WTC11 (cell line): Measurements from ENCODE around the gene PRAMEF17.

Experiments used
- SP1 ChIP-seq: sonication (generic); formaldehyde crosslinking; conservative IDR thresholded peaks from 2 replicates; pipeline ENCODE4 v1.8.1; 2022; ENCODE audit warnings: missing genetic modification reagents
- TCF7 ChIP-seq: sonication (generic); formaldehyde crosslinking; IDR thresholded peaks from 2 replicates; pipeline ENCODE4 v1.8.0; 2022; ENCODE audit warnings: mild to moderate bottlenecking, low read depth, missing genetic modification reagents, moderate library complexity
- TF ChIP-seq, protein P1 (sequence below): fragments of 200-600 bp; IDR thresholded peaks from 2 replicates; pipeline ENCODE4 v1.8.0; 2022; ENCODE audit warnings: antibody characterized with exemption

DNA sequence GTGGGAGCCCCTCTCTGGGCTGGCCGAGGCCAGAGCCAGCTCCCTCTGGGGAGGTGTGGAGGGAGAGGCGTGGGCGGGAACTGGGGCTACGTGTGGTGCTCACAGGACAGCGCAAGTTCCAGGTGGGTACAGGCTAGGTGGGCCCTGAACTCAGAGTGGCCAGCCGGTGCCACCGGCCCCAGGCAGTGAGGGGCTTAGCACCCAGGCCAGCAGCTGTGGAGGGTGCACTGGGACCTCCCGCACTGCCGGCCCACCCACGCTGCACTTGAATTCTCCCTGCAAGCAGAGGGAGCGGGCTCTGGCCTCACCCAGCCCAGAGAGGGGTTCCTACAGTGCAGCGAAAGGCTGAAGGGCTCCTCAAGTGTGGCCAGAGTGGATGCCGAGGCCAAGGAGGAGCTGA is 41.1 kb downstream of the PRAMEF17 start:
- TF ChIP-seq, protein P1, sequence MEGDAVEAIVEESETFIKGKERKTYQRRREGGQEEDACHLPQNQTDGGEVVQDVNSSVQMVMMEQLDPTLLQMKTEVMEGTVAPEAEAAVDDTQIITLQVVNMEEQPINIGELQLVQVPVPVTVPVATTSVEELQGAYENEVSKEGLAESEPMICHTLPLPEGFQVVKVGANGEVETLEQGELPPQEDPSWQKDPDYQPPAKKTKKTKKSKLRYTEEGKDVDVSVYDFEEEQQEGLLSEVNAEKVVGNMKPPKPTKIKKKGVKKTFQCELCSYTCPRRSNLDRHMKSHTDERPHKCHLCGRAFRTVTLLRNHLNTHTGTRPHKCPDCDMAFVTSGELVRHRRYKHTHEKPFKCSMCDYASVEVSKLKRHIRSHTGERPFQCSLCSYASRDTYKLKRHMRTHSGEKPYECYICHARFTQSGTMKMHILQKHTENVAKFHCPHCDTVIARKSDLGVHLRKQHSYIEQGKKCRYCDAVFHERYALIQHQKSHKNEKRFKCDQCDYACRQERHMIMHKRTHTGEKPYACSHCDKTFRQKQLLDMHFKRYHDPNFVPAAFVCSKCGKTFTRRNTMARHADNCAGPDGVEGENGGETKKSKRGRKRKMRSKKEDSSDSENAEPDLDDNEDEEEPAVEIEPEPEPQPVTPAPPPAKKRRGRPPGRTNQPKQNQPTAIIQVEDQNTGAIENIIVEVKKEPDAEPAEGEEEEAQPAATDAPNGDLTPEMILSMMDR: no peak
- TF ChIP-seq TCF7 (CRISPR knock-in tag) (no peak), SP1 (no peak)
